HepG2 (cell line): ENCODE measurements around the gene HOXA5. TPM values are rescaled to one million over a fixed set of nuclear protein-coding genes. Genes with fewer than 3 reads are reported as not detected.

Experiments used
- ATAC-seq: fragments of 200-7000 bp; cut with Tn5 transposase; 3 replicates; pipeline ENCODE4 v1.9.1; 2020; ENCODE audit warnings: mild to moderate bottlenecking, moderate library complexity
- BruUV-seq: library from RNA; stranded (reverse); fragments of 400-500 nt; replicated peaks from 2 replicates; lab custom pipeline; 2021; lab: Mats Ljungman, UMichigan
- CTCF ChIA-PET: fragments of 300-600 bp; formaldehyde crosslinking; extraction: SDS; loops from one replicate; lab custom pipeline; 2021; ENCODE audit warnings: low total read pairs, inconsistent platforms, low intra/inter-chr PET ratio; lab: Yijun Ruan, JAX
- POLR2A ChIA-PET: fragments of 350-600 bp; sonication (Branson Sonifier 250); formaldehyde crosslinking; loops from one replicate; lab custom pipeline; 2020; ENCODE audit warnings: antibody characterized with exemption, inconsistent platforms; lab: Yijun Ruan, JAX
- DNase-seq: peaks from one replicate; pipeline ENCODE4 v3.0.0-alpha.2; 2015; ENCODE audit warnings: low spot score
- FAIRE-seq: peaks from 3 replicates; lab custom pipeline; 2011; peaks lifted over from hg19 to GRCh38; lab: Jason Lieb, UNC
- H2AFZ ChIP-seq: one replicate; pipeline ENCODE4 v1.6.1; 2011; ENCODE audit warnings: low read length, inconsistent platforms
- H3K27ac ChIP-seq: fragments of 300-600 bp; 3 replicates; pipeline ENCODE4 v1.8.0; 2011; ENCODE audit warnings: mixed run types, mild to moderate bottlenecking, mixed read lengths, low read length, inconsistent platforms; ENCODE audit not compliant: insufficient read depth; ENCODE audit errors: extremely low read length
- H3K27me3 ChIP-seq, 2 experiments: fragments of 200-600 bp in 1 of 2; 2 replicates in 1 of 2; 3 replicates in 1 of 2; pipeline versions ENCODE4 v1.6.0 to v1.8.0; 2011; ENCODE audit warnings: low read length in 2 of 2, mild to moderate bottlenecking in 2 of 2, moderate library complexity in 2 of 2, inconsistent platforms in 1 of 2; ENCODE audit not compliant: insufficient read depth in 2 of 2, control insufficient read depth in 1 of 2
- H3K36me3 ChIP-seq, 2 experiments: fragments of 200-600 bp in 1 of 2; replicated peaks in 1 of 2; 2 replicates in 1 of 2; 3 replicates in 1 of 2; pipeline versions ENCODE4 v1.5.1 to v1.8.0; 2011; ENCODE audit warnings: low read length in 2 of 2, inconsistent platforms in 1 of 2; ENCODE audit not compliant: insufficient read depth in 2 of 2, control insufficient read depth in 1 of 2
- H3K4me1 ChIP-seq: 2 replicates; pipeline ENCODE4 v1.5.1; 2012; ENCODE audit warnings: low read length, inconsistent platforms; ENCODE audit not compliant: insufficient read depth
- H3K4me2 ChIP-seq: 2 replicates; pipeline ENCODE4 v1.6.0; 2011; ENCODE audit warnings: low read depth, low read length, inconsistent platforms
- H3K4me3 ChIP-seq, 3 experiments: fragments of 200-600 bp in 1 of 3; sonication (generic), shearing (Covaris generic) in 1 of 3; replicated peaks in 1 of 3; 2 replicates each; pipeline ENCODE4 v1.5.1; 2011 to 2016; ENCODE audit warnings: low read length in 3 of 3, inconsistent platforms in 2 of 3, low read depth in 2 of 3, mild to moderate bottlenecking in 2 of 3, control low read depth in 1 of 3, mixed read lengths in 1 of 3; ENCODE audit not compliant: insufficient read depth in 1 of 3
- H3K79me2 ChIP-seq: one replicate; pipeline ENCODE4 v1.6.1; 2011; ENCODE audit warnings: low read length, inconsistent platforms; ENCODE audit not compliant: insufficient read depth
- H3K9ac ChIP-seq: 2 replicates; pipeline ENCODE4 v1.6.0; 2011; ENCODE audit warnings: mild to moderate bottlenecking, low read depth, low read length, inconsistent platforms; ENCODE audit not compliant: insufficient read depth
- H3K9me3 ChIP-seq: 2 replicates; pipeline ENCODE4 v1.5.1; 2012; ENCODE audit warnings: mild to moderate bottlenecking, low read length
- H4K20me1 ChIP-seq: 2 replicates; pipeline ENCODE4 v1.6.0; 2011; ENCODE audit warnings: inconsistent platforms, mild to moderate bottlenecking, low read length, moderate library complexity; ENCODE audit not compliant: insufficient read depth
- DR1 ChIP-seq: sonication (generic); formaldehyde crosslinking; IDR thresholded peaks from 2 replicates; pipeline ENCODE4 v1.8.0; 2021; ENCODE audit warnings: mild to moderate bottlenecking, missing genetic modification reagents, inconsistent platforms
- HIVEP1 ChIP-seq: sonication (generic); formaldehyde crosslinking; IDR thresholded peaks from 2 replicates; pipeline ENCODE4 v1.4.0; 2020; ENCODE audit warnings: mild to moderate bottlenecking, missing genetic modification reagents
- NAIF1 ChIP-seq: sonication (generic); formaldehyde crosslinking; IDR thresholded peaks from 2 replicates; pipeline ENCODE4 v1.5.0; 2020; ENCODE audit warnings: mild to moderate bottlenecking, missing genetic modification reagents, borderline replicate concordance
- NFE2L2 ChIP-seq: fragments of 150-350 bp; IDR thresholded peaks from 2 replicates; pipeline ENCODE4 v1.6.1; 2014; ENCODE audit warnings: low read length
- NR3C1 ChIP-seq: sonication (generic); formaldehyde crosslinking; IDR thresholded peaks from 2 replicates; pipeline ENCODE4 v1.4.0; 2020; ENCODE audit warnings: missing genetic modification reagents
- RBM22 ChIP-seq: fragments of 200-400 bp; formaldehyde crosslinking; optimal IDR thresholded peaks from 2 replicates; pipeline ENCODE3; 2017; ENCODE audit warnings: mild to moderate bottlenecking, low read length, moderate library complexity
- REL ChIP-seq: sonication (generic); formaldehyde crosslinking; conservative IDR thresholded peaks from 2 replicates; pipeline ENCODE4 v1.8.0; 2022; ENCODE audit warnings: mild to moderate bottlenecking, missing genetic modification reagents, moderate library complexity
- RXRA ChIP-seq: sonication (generic); formaldehyde crosslinking; IDR thresholded peaks from 2 replicates; pipeline ENCODE4 v1.5.1; 2020; ENCODE audit warnings: missing genetic modification reagents
- SIX4 ChIP-seq: sonication (generic); formaldehyde crosslinking; IDR thresholded peaks from 2 replicates; pipeline ENCODE4 v1.4.0; 2020; ENCODE audit warnings: missing genetic modification reagents
- STAT6 ChIP-seq: sonication (generic); formaldehyde crosslinking; IDR thresholded peaks from 2 replicates; pipeline ENCODE4 v1.4.0; 2020; ENCODE audit warnings: missing genetic modification reagents, mild to moderate bottlenecking, borderline replicate concordance
- ZBTB7B ChIP-seq: sonication (generic); formaldehyde crosslinking; IDR thresholded peaks from 2 replicates; pipeline ENCODE4 v1.4.0; 2020; ENCODE audit warnings: missing genetic modification reagents
- ZC3H4 ChIP-seq: sonication (generic); formaldehyde crosslinking; IDR thresholded peaks from 2 replicates; pipeline ENCODE4 v1.4.0; 2020; ENCODE audit warnings: missing genetic modification reagents, borderline replicate concordance
- ZFP36L2 ChIP-seq: sonication (generic); formaldehyde crosslinking; IDR thresholded peaks from 2 replicates; pipeline ENCODE4 v1.4.0; 2020; ENCODE audit warnings: missing genetic modification reagents
- ZNF724P ChIP-seq: sonication (generic); formaldehyde crosslinking; IDR thresholded peaks from 2 replicates; pipeline ENCODE4 v1.8.0; 2022; ENCODE audit warnings: missing genetic modification reagents, borderline replicate concordance
- WGBS: methylation state at CpG from one replicate; pipeline ENCODE4 v1.1.6; 2017; ENCODE audit warnings: low lambda C conversion rate; 5-methylcytosine and 5-hydroxymethylcytosine counted together
- in situ Hi-C: cut with HindIII; loops from 2 replicates; pipeline ENCODE4 v1.10.0; 2017; ENCODE audit warnings: low pct_unique_long_range_greater_than_20kb; ENCODE audit not compliant: extremely low pct_ligation_motif_present
- intact Hi-C: fragments of 100-400 bp; cut with micrococcal nuclease; formaldehyde crosslinking; loops from one replicate; pipeline ENCODE4 v1.10.0; 2022; ENCODE audit not compliant: unreplicated experiment
- polyA plus RNA-seq, 8 experiments: library from polyadenylated mRNA; depleted of rRNA in 3 of 8; stranded (reverse) in 7 of 8; unstranded in 1 of 8; fragments of >200 nt; fragmentation: Illumina TruSeq in 4 of 8; extraction: Trizol in 4 of 8; gene quantifications; 2 replicates each; pipeline versions ENCODE4 v1.2.1 to v1.2.3, GENCODE V29; 2011 to 2016; ENCODE audit warnings: low read depth in 4 of 8, missing spikeins in 1 of 8, mixed read lengths in 1 of 8; ENCODE audit not compliant: insufficient read depth in 1 of 8
- total RNA-seq, 5 experiments: library from RNA; depleted of rRNA; stranded (reverse); fragments of >200 nt; fragmentation: Illumina TruSeq; extraction: Trizol; gene quantifications; 2 replicates each; pipeline ENCODE4 v1.2.3, GENCODE V29; 2016; ENCODE audit warnings: low read depth in 1 of 5

Gene HOXA5
- total and polyA plus RNA-seq, 2 of the 13 experiments (the other 11 are each of a cell fraction or from before 2014, with no cell fraction given): 3.2 to 3.6 TPM

- no peak overlapping the region for H2AFZ ChIP-seq
- peaks cover 2% of the 10 kb centered on the region for H3K79me2 ChIP-seq
Measured at GRCh38 chr7:27143950-27144780, 684 bp upstream of the HOXA5 start.

GRCh38 chr7:27142580-27143022 lies 880 bp downstream of the HOXA5 start:
- peak overlapping the region; percentile 60 for H3K27ac ChIP-seq
- no peaks in the 10 kb centered on the region for H3K27me3 ChIP-seq
- peak overlapping the region; percentile 67 for H3K9ac ChIP-seq
- intact Hi-C loops (loop anchor here (5.0 kb wide), 1 partner anchor 765 kb away; no protein-coding TSS in a partner anchor), in situ Hi-C loops (no loop called here)
- 54% methylated on average over 29 of the region's 29 CpGs for WGBS
- H3K36me3 ChIP-seq: no peaks in the 10 kb centered on the region; a peak in 2 of 5 replicates
- H2AFZ ChIP-seq: no peak overlapping the region
- H3K79me2 ChIP-seq: no peaks in the 10 kb centered on the region
- peak; percentile 63 for ATAC-seq
- DNase-seq: no peak
- H3K4me2 ChIP-seq: peak overlapping the region; percentile 70
- H3K4me3 ChIP-seq: peak overlapping the region; percentile 70 to 79 (median 76)
- POLR2A ChIA-PET: interaction anchor here (1.5 to 2.7 kb wide), 6 partner anchors 8 to 455 kb away, joined by 3 to 13 read pairs (median 10); partner anchors contain the start of genes HOXA4 and SKAP2
- H3K9me3 ChIP-seq: no peaks in the 10 kb centered on the region
- FAIRE-seq: no peak
- CTCF ChIA-PET: no interaction called here
- peaks cover 9% of the 10 kb centered on the region for H3K4me1 ChIP-seq
- no TSS peak for BruUV-seq
- H4K20me1 ChIP-seq: no peaks in the 10 kb centered on the region
- TF ChIP-seq RBM22: no peak
- no peak for TF ChIP-seq NAIF1 (CRISPR knock-in tag)
- no peak for TF ChIP-seq STAT6 (CRISPR knock-in tag)
- no peak for TF ChIP-seq DR1
- no peak for TF ChIP-seq ZC3H4
- no peak for TF ChIP-seq REL
- TF ChIP-seq SIX4: no peak
- TF ChIP-seq HIVEP1 (CRISPR knock-in tag): no peak
- TF ChIP-seq ZBTB7B (CRISPR knock-in tag): 0 out of 2 replicates have a peak, but pooled peaks have one; percentile 4
- TF ChIP-seq ZNF724P (CRISPR knock-in tag): no peak
- TF ChIP-seq ZFP36L2 (CRISPR knock-in tag): no peak

More at GRCh38 chr7:27143950-27144780, 684 bp upstream of the HOXA5 start:
- ATAC-seq: no peak
- Histone ChIP-seq H3K36me3 (no peaks in the 10 kb centered on the region; a peak in 2 of 5 replicates), H3K9ac (no peak overlapping the region), H3K9me3 (no peaks in the 10 kb centered on the region), H3K4me3 (no peak overlapping the region), H4K20me1 (no peaks in the 10 kb centered on the region), H3K4me2 (no peak overlapping the region), H3K27me3 (no peaks in the 10 kb centered on the region), H3K4me1 (peaks cover 21% of the 10 kb centered on the region), H3K27ac (no peak overlapping the region)
- FAIRE-seq: no peak
- no TSS peak for BruUV-seq
- ChIA-PET POLR2A (interaction anchor here (1.0 to 1.3 kb wide), 3 partner anchors 13 to 48 kb away, joined by 3 to 4 read pairs (median 4); partner anchors contain the start of gene HOXA4), CTCF (interaction anchor here (1.3 to 1.8 kb wide), 3 partner anchors 291 to 458 kb away, joined by 4 to 14 read pairs (median 9); no protein-coding TSS in a partner anchor)
- in situ Hi-C loops: no loop called here
- no peak for DNase-seq
- intact Hi-C loops: loop anchor here (5.0 kb wide), 1 partner anchor 767 kb away; no protein-coding TSS in a partner anchor
- TF ChIP-seq RXRA (CRISPR knock-in tag) (0 out of 2 replicates have a peak, but pooled peaks have one; percentile 15), NFE2L2 (0 out of 2 replicates have a peak, but pooled peaks have one; percentile 28), NR3C1 (CRISPR knock-in tag) (no peak)
- WGBS: 77% methylated on average over 32 of the region's 40 CpGs
